ENCODE results near the gene CRYBG1. TPM values are rescaled to one million over a fixed set of nuclear protein-coding genes. Genes with fewer than 3 reads are reported as not detected.

Gene CRYBG1
- total RNA-seq, 1 experiment from 2014 or later = 2.9 TPM

- intact Hi-C loops (cut with micrococcal nuclease; ENCODE audit: unreplicated experiment) = no loop called here
- ChIA-PET POLR2A (ENCODE audit: low non-redundant PET) (no interaction called here), CTCF (no interaction called here)
- Histone ChIP-seq H3K4me3 (ENCODE audit: low read depth, low read length, poor library complexity, severe bottlenecking) (no peak overlapping the region), H3K4me1 (ENCODE audit: insufficient read depth, low read length, poor library complexity, severe bottlenecking) (no peaks in the 10 kb centered on the region), H3K36me3 (ENCODE audit: insufficient read depth, low read length, poor library complexity, severe bottlenecking) (no peaks in the 10 kb centered on the region), H3K9me3 (ENCODE audit: low read depth, low read length, poor library complexity, severe bottlenecking) (no peaks in the 10 kb centered on the region), H3K27me3 (replicated peaks; ENCODE audit: insufficient read depth, low read depth, low read length, poor library complexity) (peaks cover 4% of the 10 kb centered on the region), H3K27ac (ENCODE audit: low read depth, low read length, poor library complexity, severe bottlenecking) (no peak overlapping the region)
- no peak for DNase-seq (ENCODE audit: low spot score)
- BruUV-seq (replicated peaks) = no TSS peak
- no peak for TF ChIP-seq EZH2 (IDR thresholded peaks at IDR 0.05; ENCODE audit: borderline replicate concordance, low read depth, low read length, poor library complexity, severe bottlenecking)
- TF ChIP-seq CTCF (conservative IDR thresholded peaks at IDR 0.05; ENCODE audit: low read depth, low read length) = no peak
These were observed 109.8 kb downstream of the CRYBG1 start for GRCh38 chr6:106470316-106470715.

GRCh38 chr6:106470811-106471210 lies 110.3 kb downstream of the CRYBG1 start:
- TF ChIP-seq CTCF (conservative IDR thresholded peaks at IDR 0.05; ENCODE audit: low read depth, low read length) (no peak), EZH2 (IDR thresholded peaks at IDR 0.05; ENCODE audit: borderline replicate concordance, low read depth, low read length, poor library complexity, severe bottlenecking) (no peak)
- CTCF ChIA-PET = no interaction called here
- BruUV-seq (replicated peaks) = no TSS peak
- POLR2A ChIA-PET (ENCODE audit: low non-redundant PET) = no interaction called here
- H3K9me3 ChIP-seq (ENCODE audit: low read depth, low read length, poor library complexity, severe bottlenecking) = no peaks in the 10 kb centered on the region
- no peaks in the 10 kb centered on the region for H3K4me1 ChIP-seq (ENCODE audit: insufficient read depth, low read length, poor library complexity, severe bottlenecking)
- no peaks in the 10 kb centered on the region for H3K36me3 ChIP-seq (ENCODE audit: insufficient read depth, low read length, poor library complexity, severe bottlenecking)
- H3K27me3 ChIP-seq (replicated peaks; ENCODE audit: insufficient read depth, low read depth, low read length, poor library complexity) = peaks cover 1% of the 10 kb centered on the region
- DNase-seq (ENCODE audit: low spot score) = no peak
- intact Hi-C loops (cut with micrococcal nuclease; ENCODE audit: unreplicated experiment) = no loop called here
- no peak overlapping the region for H3K27ac ChIP-seq (ENCODE audit: low read depth, low read length, poor library complexity, severe bottlenecking)
- no peak overlapping the region for H3K4me3 ChIP-seq (ENCODE audit: low read depth, low read length, poor library complexity, severe bottlenecking)

- no peaks in the 10 kb centered on the region for H3K27me3 ChIP-seq (replicated peaks; ENCODE audit: insufficient read depth, low read depth, low read length, poor library complexity)
- intact Hi-C loops (cut with micrococcal nuclease; ENCODE audit: unreplicated experiment) = no loop called here
- no peak overlapping the region for H3K27ac ChIP-seq (ENCODE audit: low read depth, low read length, poor library complexity, severe bottlenecking)
- no peak for DNase-seq (ENCODE audit: low spot score)
- H3K9me3 ChIP-seq (ENCODE audit: low read depth, low read length, poor library complexity, severe bottlenecking) = no peaks in the 10 kb centered on the region
- H3K4me3 ChIP-seq (ENCODE audit: low read depth, low read length, poor library complexity, severe bottlenecking) = no peak overlapping the region
- POLR2A ChIA-PET (ENCODE audit: low non-redundant PET) = no interaction called here
- H3K36me3 ChIP-seq (ENCODE audit: insufficient read depth, low read length, poor library complexity, severe bottlenecking) = no peaks in the 10 kb centered on the region
- H3K4me1 ChIP-seq (ENCODE audit: insufficient read depth, low read length, poor library complexity, severe bottlenecking) = no peaks in the 10 kb centered on the region
- BruUV-seq (replicated peaks) = no TSS peak
- TF ChIP-seq EZH2 (IDR thresholded peaks at IDR 0.05; ENCODE audit: borderline replicate concordance, low read depth, low read length, poor library complexity, severe bottlenecking) (no peak), CTCF (conservative IDR thresholded peaks at IDR 0.05; ENCODE audit: low read depth, low read length) (no peak)
- CTCF ChIA-PET = no interaction called here
These were observed 113.3 kb downstream of the CRYBG1 start for GRCh38 chr6:106473812-106474211.

All from A673 (cell line).